Aorta (tissue), 5 donors: ENCODE measurements around the gene MAP1LC3B2. TPM values are rescaled to one million over a fixed set of nuclear protein-coding genes. Genes with fewer than 3 reads are reported as not detected.

Experiments
- ATAC-seq: fragments of 200-7000 bp; cut with Tn5 transposase; one replicate; pipeline ENCODE4 v1.9.1; 2022; ENCODE audit warnings: moderate library complexity; ENCODE audit not compliant: low FRiP score
- DNase-seq, 2 donors: peaks; one replicate each; pipeline ENCODE4 v3.0.0-alpha.2; 2020
- H3K27ac ChIP-seq, 2 donors: one replicate each; pipeline ENCODE4 v1.5.1; 2013; ENCODE audit warnings: low read length in 2 of 2, mild to moderate bottlenecking in 2 of 2, moderate library complexity in 2 of 2, control low read depth in 1 of 2, inconsistent platforms in 1 of 2, low read depth in 1 of 2
- H3K27me3 ChIP-seq, 2 donors: one replicate each; pipeline ENCODE4 v1.6.1; 2013; ENCODE audit warnings: control low read depth in 1 of 2, low read length in 1 of 2, mild to moderate bottlenecking in 1 of 2, moderate library complexity in 1 of 2; ENCODE audit not compliant: insufficient read depth in 2 of 2, control insufficient read depth in 1 of 2
- H3K36me3 ChIP-seq, 2 donors: one replicate each; pipeline ENCODE4 v1.6.1; 2013; ENCODE audit warnings: control low read depth in 1 of 2, low read length in 1 of 2, mild to moderate bottlenecking in 1 of 2; ENCODE audit not compliant: insufficient read depth in 2 of 2, control insufficient read depth in 1 of 2
- H3K4me1 ChIP-seq, 2 donors: one replicate each; pipeline ENCODE4 v1.6.1; 2013; ENCODE audit warnings: low read length in 2 of 2, control low read depth in 1 of 2, mild to moderate bottlenecking in 1 of 2, moderate library complexity in 1 of 2; ENCODE audit not compliant: insufficient read depth in 2 of 2, control insufficient read depth in 1 of 2
- H3K4me3 ChIP-seq, 2 donors: one replicate each; pipeline ENCODE4 v1.5.1; 2013; ENCODE audit warnings: low read length in 2 of 2, control low read depth in 1 of 2, mild to moderate bottlenecking in 1 of 2
- H3K9me3 ChIP-seq: one replicate; pipeline ENCODE4 v1.6.1; 2013; ENCODE audit warnings: mild to moderate bottlenecking, low read length; ENCODE audit not compliant: control insufficient read depth
- WGBS, 2 donors: extraction: QIAGEN DNeasy Blood & Tissue Kit; methylation state at CpG; one replicate each; pipeline ENCODE4 v1.1.7; 2013; 5-methylcytosine and 5-hydroxymethylcytosine counted together
- intact Hi-C, 2 donors: fragments of 100-400 bp; cut with DNase I; formaldehyde crosslinking; loops; one replicate each; pipeline versions ENCODE4 v1.14.2 to v1.15.0; 2022
- polyA plus RNA-seq, 2 donors: library from polyadenylated mRNA; stranded (reverse); fragments of 200-250 nt; gene quantifications; one replicate each; pipeline ENCODE4 v1.2.3, GENCODE V29; 2013
- total RNA-seq, 2 donors: library from RNA; stranded (reverse); fragmentation: NEBNext Ultra II Directional; extraction: Animal tissue kit (Norgen Biotek cat#: 25700); gene quantifications; one replicate each; pipeline ENCODE4 v1.2.1, GENCODE V29; 2021
- donor health status: healthy with polysubstance abuse.
- donor health status: Bipolar disorder and iron deficiency.
- donor health status: DM: no; HTN: no; CAD: no.
- donor health status: DM: no; HTN: no; CAD: no.
- donor health status: DM: yes; HTN: yes; CAD: no.

Gene MAP1LC3B2
- total and polyA plus RNA-seq, 4 donors: 1.0 to 3.5 (median 2.7) TPM

DNA sequence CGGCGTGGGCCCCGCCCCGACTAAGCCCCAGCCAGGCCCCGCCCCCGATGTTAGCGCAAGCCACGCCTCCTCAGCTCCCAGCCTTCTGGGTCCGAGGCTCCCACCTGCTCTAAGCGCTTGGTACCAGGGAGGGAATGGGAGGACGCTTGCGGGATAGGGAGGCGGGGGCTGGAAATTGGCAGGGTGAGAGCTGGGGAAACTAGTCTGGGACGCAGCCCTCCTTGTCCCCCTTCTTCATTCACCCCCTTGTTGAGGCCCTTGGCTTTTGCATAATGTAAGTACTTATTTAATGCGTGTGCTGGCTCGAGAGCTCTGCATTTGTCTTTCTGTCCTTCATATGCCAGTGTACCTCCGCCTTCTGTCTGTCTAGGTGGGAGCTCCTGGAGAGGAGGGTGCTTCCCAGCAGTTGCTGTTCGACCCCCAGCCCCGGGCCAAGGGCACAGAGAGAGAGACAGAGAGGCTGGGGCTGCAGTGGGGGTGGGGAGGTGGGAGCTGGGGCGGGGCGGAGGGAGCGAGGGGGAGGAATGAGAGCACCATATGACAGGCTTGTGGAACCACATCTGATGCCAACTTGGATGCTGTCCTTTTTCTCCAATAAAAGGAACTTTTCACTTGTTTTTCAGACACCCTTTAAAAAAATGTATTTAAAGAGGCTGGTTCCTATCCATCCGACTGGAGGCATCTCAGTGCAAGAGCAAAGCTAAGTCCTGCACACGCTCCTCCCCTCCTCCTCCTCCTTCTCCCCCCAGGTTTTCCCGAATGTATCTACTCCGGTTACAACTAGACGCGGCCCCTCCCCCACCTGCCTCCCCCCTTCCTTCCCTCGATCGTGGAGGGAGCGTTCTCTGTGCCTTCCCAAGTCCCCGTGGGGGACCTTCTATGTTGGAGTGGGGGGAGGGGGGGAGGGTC is 25.6 kb upstream of the MAP1LC3B2 start:
- Histone ChIP-seq H3K4me1 (peaks cover 1 to 5% of the 10 kb centered on the region in 2 donors), H3K9me3 (no peaks in the 10 kb centered on the region), H3K4me3 (peak overlapping the region; percentile 38 to 90), H3K27me3 (no peaks in the 10 kb centered on the region), H3K36me3 (no peaks in the 10 kb centered on the region), H3K27ac (peak overlapping the region in 1 of 2 donors; percentile 37)
- DNase-seq (peak; percentile 84 to 93), ATAC-seq (peak; percentile 85)
- intact Hi-C loops: loop anchor here (5.0 kb wide), 3 partner anchors 64 to 536 kb away; partner anchors contain the start of gene MED13L (in 1 of the 2)
- 1% methylated on average over 31 to 32 of the region's 32 CpGs for WGBS, 2 donors

GRCh38 chr12:116534311-116535121 is 24.7 kb upstream of the MAP1LC3B2 start:
- DNase-seq (no peak), ATAC-seq (peak; percentile 1)
- H3K9me3 ChIP-seq: no peaks in the 10 kb centered on the region
- H3K36me3 ChIP-seq: no peaks in the 10 kb centered on the region
- intact Hi-C loops: loop anchor here (5.0 kb wide), 3 partner anchors 63 to 537 kb away; partner anchors contain the start of gene MED13L (in 1 of the 2)
- H3K27me3 ChIP-seq: no peaks in the 10 kb centered on the region
- H3K27ac ChIP-seq: peak overlapping the region in 1 of 2 donors; percentile 23
- WGBS, 2 donors: 15 to 18% methylated on average over 30 of the region's 30 CpGs
- peaks cover 0 to 1% of the 10 kb centered on the region in 2 donors for H3K4me1 ChIP-seq
- peak overlapping the region; percentile 38 to 90 for H3K4me3 ChIP-seq

- intact Hi-C loops: loop anchor here in 1 of 2 donors (5.0 kb wide), 1 partner anchor 62 kb away; no protein-coding TSS in a partner anchor
- Histone ChIP-seq H3K27ac (no peak overlapping the region), H3K27me3 (no peaks in the 10 kb centered on the region), H3K4me1 (peaks cover 0 to 1% of the 10 kb centered on the region in 2 donors), H3K4me3 (no peak overlapping the region), H3K36me3 (no peaks in the 10 kb centered on the region), H3K9me3 (no peaks in the 10 kb centered on the region)
- no peak for DNase-seq
- no peak for ATAC-seq
- 10 to 17% methylated on average over 5 of the region's 5 CpGs for WGBS, 2 donors
Measured at GRCh38 chr12:116535241-116535640, 23.9 kb upstream of the MAP1LC3B2 start.

GRCh38 chr12:116537101-116537904 is 21.9 kb upstream of the MAP1LC3B2 start:
- WGBS, 2 donors: 87 to 88% methylated on average over 15 of the region's 15 CpGs
- intact Hi-C loops: loop anchor here in 1 of 2 donors (5.0 kb wide), 1 partner anchor 60 kb away; no protein-coding TSS in a partner anchor

DNA sequence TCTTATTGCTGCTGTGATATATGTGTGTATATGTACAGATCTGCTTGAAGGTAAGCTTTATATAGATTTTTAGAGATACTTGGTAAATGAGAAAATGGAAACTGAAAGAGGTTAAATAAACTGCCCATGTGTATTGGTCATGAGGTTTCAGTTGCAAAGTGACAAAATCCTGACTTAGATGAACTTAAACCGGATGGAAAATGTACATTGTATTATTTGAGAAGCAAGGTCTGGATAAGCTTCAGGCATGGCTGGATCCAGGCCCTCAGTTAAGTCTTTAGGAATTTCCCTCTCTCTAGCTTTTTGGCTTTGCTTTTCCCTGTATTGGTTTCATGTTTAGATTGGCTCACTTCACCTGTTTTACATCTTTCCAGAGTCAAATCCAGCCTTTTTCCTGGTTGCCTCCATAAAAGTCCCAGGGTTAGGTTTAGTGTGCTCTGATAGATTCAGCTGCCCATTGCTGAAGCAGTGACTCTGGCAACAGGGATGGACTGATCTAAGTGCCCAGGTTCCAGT is 21.0 kb upstream of the MAP1LC3B2 start:
- WGBS, 2 donors: 4 to 5% methylated on average over 1 of the region's 1 CpG
- H3K4me1 ChIP-seq: peaks cover 0 to 1% of the 10 kb centered on the region in 2 donors
- no peak overlapping the region for H3K4me3 ChIP-seq
- no peaks in the 10 kb centered on the region for H3K36me3 ChIP-seq
- intact Hi-C loops: loop anchor here in 1 of 2 donors (5.0 kb wide), 1 partner anchor 59 kb away; no protein-coding TSS in a partner anchor
- no peaks in the 10 kb centered on the region for H3K9me3 ChIP-seq
- H3K27me3 ChIP-seq: no peaks in the 10 kb centered on the region
- no peak overlapping the region for H3K27ac ChIP-seq
- no peak for DNase-seq
- ATAC-seq: no peak

More at GRCh38 chr12:116537101-116537904, 21.9 kb upstream of the MAP1LC3B2 start:
- Histone ChIP-seq H3K27ac (no peak overlapping the region), H3K27me3 (no peaks in the 10 kb centered on the region), H3K36me3 (no peaks in the 10 kb centered on the region), H3K4me3 (no peak overlapping the region), H3K4me1 (peaks cover 0 to 1% of the 10 kb centered on the region in 2 donors), H3K9me3 (no peaks in the 10 kb centered on the region)
- ATAC-seq: no peak
- DNase-seq: no peak

- ATAC-seq (no peak), DNase-seq (no peak)
- Histone ChIP-seq H3K27ac (no peak overlapping the region), H3K36me3 (no peaks in the 10 kb centered on the region), H3K9me3 (no peaks in the 10 kb centered on the region), H3K4me3 (no peak overlapping the region), H3K4me1 (peaks cover 0 to 1% of the 10 kb centered on the region in 2 donors), H3K27me3 (no peaks in the 10 kb centered on the region)
- WGBS, 2 donors: 64 to 72% methylated on average over 8 of the region's 8 CpGs
- intact Hi-C loops: loop anchor here in 1 of 2 donors (5.0 kb wide), 1 partner anchor 59 kb away; no protein-coding TSS in a partner anchor
Measured at GRCh38 chr12:116538682-116539305, 20.4 kb upstream of the MAP1LC3B2 start.

DNA sequence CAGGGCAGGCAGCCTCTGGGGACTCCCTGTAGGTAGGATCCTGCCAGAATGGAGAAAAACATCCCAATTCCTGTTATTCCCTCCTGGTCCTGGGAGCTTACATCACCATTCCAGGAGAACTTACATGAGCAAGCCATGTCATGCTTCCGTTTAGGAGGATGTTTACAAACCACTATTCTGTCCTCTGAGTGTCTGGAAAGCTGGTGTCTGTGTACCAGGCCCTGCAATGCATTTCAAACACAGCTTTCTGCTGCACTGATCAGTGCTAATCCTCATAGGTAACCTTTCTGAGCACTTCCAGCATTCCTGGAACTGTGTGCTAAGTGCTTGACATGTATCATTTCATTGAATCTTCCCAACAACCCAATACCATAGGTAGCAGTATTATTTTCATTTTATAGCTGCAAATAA is 19.8 kb upstream of the MAP1LC3B2 start:
- intact Hi-C loops: loop anchor here in 1 of 2 donors (5.0 kb wide), 1 partner anchor 58 kb away; no protein-coding TSS in a partner anchor
- no peak for DNase-seq
- Histone ChIP-seq H3K9me3 (no peaks in the 10 kb centered on the region), H3K4me3 (no peak overlapping the region), H3K36me3 (no peaks in the 10 kb centered on the region), H3K27me3 (no peaks in the 10 kb centered on the region), H3K4me1 (peaks cover 0 to 1% of the 10 kb centered on the region in 2 donors), H3K27ac (no peak overlapping the region)
- peak; percentile 5 for ATAC-seq
- WGBS, 2 donors: 17% methylated on average over 1 of the region's 1 CpG
